Superior temporal gyrus (tissue), 1 donor: ENCODE results near the gene SEMA4D.
A peak's percentile ranks its signal among the peaks of the same experiment; 100 is the strongest.

ENCODE experiments used
- DNase-seq: peaks from one replicate; pipeline ENCODE4 v3.0.0-alpha.2; 2016; ENCODE audit errors: extremely low spot score

The SEMA4D gene

DNA sequence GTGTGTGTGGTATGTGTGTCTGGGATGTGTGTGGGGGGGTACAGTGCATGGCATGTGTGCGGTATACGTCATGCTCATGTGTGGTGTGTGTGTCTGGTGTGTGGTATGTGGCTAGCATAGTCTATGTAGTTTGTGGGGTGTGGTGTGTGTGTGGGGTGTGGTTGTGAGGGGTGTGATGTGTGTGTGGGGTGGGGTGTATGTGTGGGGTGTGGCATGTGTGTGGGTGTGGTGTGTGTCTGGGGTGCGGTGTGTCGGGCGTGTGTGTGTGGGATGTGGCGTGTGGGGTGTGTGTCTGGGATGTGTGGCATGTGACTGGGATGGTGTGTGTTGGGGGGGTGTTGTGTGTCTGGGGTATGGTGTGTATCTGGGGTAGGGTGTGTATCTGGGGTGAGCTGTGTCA, 127.3 kb downstream of the SEMA4D start:
- no peak for DNase-seq

DNA sequence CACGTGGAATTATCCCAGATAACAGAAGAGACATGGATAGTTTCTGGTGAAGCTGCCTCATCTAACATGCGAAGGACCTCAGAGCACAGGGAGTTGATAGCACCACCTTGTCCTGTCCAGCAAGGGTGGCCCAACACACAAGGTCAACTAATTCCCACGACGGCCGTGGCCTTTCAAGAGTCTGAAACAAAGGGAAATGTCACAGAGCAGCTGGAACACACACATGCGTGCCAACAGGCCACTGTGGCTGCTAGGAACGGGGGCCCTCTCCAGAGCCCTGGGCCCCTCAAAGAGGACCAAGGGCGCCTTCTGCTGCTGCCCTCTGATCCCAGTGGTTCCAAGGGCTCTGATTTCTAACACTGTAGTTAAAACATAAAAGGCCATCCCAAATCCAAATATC, 128.9 kb downstream of the SEMA4D start:
- no peak for DNase-seq

DNA sequence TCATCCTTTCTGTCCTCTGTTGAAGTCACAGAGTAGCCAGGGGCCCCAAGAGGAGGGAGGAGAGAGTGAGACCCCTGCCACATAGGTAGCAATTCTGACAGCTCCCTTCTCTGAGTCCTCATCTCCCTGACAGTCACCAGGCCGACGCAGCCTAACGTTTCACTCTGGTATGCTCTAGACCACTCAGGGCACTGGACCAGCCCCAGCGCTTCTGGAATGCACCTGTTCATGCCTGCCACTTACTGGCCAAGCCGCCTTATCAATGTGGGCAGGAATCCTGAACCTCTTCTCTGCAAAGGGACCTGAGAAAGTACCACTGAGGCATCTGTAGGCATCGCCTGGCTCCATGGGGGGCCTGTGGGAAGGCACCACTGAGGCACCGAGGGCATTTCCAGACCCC, 129.4 kb downstream of the SEMA4D start:
- no peak for DNase-seq

DNA sequence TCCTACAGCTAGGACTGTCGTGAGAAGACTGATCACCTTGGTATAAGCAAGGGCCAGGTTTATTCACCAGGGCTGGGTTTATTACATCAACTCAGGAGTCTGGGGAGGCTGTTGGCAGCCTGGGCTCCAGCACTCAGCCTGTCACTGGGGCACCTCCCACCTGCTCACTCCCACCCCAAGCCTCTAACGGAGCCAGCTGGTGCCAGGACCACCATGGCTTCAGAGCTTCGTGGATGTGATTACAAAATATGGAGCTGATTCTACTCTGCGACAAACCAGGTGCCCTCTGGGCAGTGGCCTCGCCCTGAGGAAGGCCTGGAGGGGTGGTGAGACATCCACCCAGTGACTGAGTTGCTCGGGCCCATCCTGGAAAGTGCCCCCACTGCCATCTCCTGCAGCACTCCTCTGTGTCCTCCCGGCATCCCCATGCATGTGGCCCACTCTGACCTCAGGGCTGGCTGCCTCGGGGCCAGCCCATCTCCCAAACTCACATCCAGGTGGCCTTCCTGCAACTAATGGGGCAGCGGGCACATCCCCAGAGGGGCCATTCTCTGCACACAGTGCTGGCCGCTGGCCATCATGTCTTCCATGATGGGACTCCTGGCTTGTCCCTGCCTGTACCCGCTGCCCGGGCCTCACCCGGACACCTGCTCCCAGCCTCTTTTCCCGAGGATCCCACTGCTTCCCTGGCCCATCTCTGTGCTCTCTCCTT, 130.0 kb downstream of the SEMA4D start:
- DNase-seq, result no peak

DNA sequence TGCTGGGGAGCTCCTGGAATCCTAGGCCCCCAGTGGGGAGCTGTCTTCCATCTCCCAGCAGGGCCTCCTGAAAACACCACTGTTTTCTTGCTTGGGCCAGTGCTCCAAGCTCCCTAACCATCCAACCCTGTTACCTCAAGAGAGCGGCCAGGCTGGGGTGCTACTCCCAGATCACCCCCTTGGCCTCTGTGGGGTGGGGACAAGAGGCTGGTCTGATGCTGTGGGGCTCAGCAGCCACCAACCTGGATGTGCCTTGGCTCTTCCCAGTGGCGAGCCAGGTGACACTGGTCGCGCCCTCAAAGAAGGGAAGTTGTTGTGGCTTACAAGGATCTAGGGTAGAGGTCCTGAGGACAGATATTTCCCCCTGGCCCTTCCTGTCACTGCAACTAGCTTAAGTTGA, 130.6 kb downstream of the SEMA4D start:
- no peak for DNase-seq

DNA sequence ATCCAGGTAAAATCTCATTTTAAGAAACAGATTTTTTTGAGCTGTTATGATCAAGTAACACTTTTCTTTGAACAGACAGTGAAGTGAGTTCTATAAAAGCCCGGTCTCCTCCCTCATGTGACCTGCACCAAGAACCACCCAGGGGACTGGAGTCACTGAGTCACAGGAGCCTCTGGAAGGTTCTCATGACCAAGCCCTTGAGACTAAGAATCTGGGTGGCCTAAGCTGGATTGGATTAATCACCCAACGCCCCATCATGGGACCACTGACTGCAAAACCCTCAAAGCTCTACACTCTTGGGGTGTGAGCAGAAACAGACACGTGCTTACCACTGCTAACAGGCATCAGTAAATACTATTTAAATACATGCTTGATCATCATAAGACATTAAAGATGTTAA, 131.2 kb downstream of the SEMA4D start:
- DNase-seq, result no peak

DNA sequence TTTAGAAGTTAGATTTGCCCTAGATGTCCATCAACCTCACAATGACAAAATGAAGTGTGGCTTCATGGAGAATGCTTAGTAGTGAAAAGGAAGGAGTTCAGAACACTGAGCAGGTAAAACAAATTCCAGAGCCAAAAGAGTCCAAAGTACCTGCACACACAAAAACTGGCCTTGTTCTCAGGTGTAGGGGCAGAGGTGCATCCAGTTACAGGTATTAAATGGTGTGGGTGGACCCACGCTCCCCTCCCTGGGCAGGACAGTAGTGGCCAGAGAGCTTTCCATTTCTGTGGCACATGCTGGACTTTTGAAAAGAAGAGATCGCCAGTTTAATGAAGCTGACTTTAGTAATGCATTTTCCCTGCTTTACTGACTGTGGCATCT, 132.4 kb downstream of the SEMA4D start:
- no peak for DNase-seq

DNA sequence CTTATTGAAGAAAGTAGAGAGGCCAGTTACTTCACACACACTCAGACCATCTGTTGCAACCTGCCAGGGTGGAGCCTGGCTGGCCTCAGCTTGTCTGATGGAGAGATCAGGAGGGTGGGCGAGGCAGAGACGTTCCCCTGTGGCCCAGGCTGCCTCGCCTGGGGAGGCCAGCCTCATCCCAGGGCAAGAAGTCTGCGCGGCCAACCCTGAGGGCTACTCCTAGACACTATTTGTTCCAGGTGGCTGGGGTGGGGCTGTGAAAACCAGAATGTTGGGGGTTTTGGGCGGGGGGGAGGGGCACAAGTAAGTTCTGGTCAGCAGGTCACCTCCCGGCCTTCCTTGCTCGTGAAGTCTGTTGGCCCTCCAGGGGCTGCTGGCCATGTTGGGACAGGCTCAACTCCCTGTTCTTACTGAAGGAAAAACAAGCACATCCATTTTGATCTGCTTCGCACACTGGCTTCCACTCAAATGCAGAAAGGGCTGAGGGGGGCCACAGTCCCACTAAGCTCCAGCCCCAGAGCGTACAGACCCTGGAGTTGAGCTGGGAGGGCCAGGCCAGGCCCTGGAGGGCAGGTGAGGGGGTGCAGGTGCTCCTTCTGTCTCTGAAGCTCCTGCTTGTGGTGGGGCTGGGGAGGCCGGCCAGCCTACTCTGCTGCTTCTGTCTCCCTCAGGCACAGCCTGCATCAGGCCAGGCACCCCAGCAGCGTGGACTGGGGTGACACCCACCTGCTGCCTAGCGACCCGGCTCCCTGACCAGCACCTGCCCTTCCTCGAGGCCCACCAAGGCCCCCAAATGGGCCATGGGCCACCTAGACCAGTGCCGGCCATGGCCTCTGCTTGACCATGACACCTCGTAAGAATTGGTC, 133.0 kb downstream of the SEMA4D start:
- no peak for DNase-seq

DNA sequence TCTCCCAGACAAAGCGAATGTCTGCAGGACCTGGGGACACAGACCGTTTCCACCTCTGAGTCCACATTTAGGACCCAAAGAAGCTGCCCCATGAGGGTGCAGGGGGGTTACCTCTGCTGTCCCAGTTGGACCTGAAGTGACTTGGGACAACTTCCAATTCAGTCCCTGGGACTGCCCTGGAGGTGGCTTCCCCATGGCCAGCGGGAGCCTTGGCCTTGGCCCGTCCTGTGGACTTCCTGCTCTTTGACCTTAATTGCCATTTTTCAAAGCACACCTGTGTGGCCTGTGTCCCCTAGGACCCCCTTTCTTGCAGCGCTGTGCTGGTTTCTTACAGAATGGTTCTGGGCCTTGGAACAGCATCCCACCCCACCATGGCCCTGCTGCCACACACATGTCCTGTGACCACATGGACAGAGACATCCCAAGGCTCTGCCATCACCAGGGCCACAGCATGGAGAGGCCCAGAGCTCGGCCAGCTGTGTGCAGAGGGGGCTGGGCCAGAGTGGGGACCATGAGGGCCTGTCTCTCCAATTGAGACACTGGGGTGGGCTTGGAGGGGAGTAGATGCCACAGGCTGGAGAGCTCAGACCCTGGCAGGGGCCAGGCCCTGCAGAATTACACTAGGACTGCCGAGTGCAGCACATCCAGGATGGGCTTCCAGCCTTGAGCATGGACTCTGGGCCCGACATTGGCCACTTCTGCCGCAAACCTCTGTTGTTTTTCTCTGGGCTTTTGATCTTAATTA, 133.8 kb downstream of the SEMA4D start:
- no peak for DNase-seq

DNA sequence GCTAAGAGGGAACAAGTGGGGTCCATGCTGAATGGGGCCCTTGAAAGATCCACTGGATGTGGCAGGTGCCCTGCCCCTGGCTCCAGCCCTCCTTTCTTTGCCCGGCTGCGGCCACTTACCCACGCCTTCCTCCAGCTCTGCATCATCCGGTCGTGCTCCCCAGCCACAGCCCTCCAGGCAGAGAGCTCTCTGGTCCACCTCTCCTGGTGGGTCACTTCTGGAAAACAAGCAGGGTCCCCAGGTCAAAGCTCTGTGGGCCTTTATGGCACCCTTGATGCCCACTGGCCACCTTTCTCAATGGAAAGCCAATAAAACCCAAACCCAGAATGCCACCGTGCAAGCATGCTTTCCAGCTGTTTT, 134.6 kb downstream of the SEMA4D start:
- no peak for DNase-seq

DNA sequence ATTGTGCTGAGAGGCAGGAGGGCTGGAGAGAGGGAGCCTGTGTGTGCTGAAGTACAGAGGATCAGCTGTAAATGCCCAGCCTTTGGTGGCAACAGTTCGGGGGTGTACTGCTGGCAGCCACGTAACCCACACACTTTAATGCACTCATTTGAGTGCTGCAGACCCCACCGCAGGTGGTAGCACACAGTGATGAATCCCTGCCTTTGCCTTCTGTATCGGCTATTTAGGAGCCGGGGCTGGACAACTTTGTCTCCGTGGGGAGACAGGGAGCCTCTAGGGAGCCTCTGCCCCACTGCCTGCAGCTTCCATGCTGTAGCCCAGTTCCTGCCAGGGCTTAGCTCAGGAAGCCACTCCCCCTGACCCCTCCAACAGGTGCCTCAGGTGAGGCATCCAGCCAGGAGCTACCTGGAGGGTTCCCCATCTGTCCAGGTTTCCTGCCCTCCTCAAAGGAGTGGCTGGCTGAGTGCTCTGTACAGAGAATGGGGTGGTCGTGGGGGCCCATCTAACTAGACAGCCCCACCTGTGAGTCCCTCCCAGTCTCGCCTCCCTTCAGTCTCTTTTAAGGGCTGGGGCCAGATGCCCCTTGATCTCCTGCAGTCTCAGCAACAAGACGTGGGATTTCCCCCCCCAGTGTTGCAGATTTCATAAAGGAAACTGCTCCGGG, 135.1 kb downstream of the SEMA4D start:
- no peak for DNase-seq

DNA sequence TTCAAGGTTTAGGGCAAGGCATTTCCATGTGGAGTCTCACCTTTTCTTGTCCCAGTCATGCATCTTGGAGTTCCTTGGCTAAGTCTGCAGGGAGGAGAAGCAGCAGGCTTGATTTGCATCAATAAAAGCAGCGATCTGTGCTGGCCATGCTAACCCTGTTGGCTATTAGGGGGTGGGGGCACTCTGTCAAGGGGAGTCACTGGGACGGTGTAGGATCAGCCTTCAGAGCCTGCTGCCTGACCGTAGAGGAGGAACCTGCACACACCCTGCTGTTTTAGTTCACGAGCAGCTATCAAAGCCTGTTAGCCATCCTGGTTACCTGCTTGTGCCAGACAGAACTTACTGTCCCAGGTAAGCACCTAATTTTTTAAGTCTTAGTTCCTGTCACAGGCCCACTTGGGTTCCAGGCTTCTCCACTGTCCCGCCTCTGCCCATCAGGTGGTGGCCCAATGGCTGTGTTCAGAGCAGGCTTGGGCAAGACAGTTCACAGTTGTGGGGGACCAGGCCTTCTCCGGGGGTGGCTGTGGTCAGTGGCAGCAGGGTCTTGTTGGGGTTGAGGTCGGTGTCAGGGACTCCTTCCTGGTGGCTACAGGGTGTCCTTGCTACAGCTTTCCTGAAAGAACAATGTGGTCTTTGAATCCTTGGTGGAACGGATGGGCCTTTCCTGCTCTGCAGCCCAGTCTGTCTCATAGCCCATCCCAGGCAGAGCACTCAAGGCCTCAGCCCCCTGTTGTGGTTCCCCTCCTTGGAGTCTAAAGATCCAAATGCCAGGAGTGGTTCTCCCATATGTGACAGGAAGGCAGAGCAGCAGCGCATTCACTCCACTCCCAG, 135.9 kb downstream of the SEMA4D start:
- no peak for DNase-seq

DNA sequence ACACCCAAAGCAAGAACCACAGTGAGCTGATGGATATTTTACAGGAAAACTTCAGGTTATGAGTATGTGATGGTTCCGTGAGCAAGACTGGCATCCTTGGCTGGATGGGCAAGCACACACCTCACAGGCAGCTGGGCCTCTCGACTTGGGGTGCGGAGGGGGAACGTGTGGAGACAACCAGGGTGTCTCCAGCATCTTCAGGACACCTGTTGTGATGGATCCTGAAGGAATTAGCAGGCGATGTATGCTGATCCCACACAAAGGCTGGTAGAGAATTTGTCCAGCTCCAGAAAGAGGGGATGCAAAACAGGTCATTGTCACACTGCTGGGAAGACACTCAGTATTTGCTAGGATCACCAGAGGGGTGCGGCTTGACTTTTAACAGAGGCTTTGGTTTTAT, 136.9 kb downstream of the SEMA4D start:
- no peak for DNase-seq

DNA sequence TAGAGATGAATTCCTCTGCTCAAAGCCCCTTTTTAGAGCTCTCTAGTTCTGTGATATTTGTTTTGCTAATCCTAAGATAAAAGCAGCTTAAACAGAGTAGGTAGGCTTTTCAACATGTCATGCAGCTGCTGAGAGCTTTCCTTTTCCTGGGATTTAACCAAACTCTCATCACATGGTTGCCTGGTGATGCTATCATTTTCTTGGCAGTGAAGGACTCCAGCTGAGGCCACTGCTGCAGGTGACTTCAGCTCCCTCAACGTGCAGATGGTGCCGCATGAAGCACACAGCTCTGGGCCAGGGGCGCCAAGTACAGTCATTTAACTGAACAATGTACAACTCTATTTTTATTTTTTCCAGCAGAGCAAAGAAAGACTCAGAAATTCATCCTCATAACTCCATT, 137.4 kb downstream of the SEMA4D start:
- DNase-seq, result peak; percentile 66

DNA sequence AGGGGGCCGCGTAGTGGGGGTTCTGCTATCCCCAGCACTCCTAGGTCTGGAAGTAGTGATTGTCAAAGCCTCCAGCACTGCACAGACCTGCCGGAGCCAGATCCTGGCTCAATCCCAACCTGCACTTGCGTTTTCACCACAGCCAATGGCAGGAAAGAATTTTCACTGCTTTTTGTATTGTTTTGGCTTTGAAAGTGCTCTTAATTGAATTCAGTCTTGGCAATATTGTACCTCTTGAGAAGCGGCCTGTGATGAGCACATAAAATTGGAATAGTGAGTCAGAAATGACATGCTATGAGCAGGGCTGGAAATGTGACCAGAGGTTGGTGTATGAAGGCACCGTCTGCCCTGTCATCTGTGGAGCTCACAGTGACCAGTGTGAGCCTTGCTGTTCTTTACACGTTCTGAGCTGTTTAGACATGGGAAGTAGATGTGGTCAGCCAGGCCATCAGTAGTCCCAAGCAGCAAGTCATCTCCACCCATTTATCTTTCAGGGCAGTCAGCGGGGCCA, 138.1 kb downstream of the SEMA4D start:
- peak; percentile 37 for DNase-seq

DNA sequence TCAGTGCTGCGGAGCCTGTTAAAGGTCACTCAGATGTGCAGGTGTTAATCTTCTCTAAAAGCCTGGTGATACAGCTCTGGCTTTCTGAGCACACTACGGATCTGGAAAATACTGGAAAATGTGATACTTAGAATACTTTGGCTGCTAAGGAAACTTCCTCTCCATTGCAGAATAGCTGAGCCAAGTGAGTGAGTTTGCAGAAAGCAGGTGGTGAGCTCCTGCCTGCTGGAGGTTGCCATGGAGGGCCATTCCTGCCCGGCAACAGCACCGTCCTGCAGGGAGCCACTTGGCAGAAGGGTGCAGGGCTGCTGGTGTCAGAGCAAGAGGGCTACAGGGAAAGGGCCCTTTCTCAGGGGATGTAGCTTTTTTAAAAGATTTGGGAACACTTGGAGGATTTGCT, 138.9 kb downstream of the SEMA4D start:
- DNase-seq, result peak; percentile 43

DNA sequence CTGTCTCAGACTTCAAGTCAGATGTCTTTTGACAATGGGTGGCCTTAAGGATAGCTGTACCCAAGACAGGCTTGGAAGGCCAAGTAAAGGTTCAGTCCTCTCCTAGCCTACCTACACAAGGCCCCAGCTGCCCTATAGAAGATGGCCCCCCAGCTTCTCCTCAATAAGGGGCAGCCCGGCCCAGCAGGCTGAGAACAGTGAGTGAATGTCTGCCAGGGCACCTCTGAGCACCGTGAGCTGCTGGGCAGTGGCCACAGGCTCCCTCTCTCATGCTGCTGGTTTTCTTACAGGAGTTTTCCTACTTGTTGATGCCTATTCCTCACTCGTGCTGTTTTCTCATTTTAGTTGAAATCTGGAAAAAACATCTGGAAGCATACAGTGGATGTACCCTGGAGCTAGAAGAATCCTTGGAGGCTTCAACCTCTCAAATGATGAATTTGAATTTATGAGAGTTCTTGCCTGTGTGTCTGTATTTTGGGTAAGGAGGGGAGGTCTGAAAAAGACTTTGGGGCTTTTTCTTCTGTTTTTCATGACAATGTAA, 139.5 kb downstream of the SEMA4D start:
- DNase-seq, result no peak

DNA sequence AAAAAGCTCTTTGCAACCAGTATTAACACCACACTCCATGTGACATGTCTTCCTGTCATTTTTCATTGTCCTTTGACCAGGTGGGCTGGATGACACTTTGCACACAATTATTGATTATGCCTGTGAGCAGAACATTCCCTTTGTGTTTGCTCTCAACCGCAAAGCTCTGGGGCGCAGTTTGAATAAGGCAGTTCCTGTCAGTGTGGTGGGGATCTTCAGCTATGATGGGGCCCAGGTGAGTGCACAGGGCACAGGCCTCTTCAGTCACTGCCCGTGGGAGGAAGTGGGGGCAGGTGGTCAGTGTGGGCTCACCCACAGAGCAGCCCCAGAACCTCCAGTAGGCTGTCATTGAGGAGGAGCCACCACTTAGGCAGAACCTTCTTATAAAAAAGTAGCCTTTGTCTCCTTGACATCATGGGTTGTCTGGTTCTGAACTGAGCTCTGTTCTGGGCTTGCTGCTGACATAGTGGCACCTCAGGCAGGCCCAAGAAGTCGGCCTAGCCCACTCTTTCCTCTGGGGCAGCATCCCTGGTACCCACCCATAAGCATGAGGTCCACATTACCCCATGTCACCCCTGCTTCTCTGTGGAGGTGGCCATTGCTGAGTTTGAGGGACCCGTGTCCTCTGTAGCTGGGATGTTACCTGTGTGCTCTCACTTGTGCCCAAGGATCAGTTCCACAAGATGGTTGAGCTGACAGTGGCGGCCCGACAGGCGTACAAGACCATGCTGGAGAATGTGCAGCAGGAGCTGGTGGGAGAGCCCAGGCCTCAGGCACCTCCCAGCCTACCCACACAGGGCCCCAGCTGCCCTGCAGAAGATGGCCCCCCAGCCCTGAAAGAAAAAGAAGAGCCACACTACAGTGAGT, 140.3 kb downstream of the SEMA4D start:
- DNase-seq, result no peak

DNA sequence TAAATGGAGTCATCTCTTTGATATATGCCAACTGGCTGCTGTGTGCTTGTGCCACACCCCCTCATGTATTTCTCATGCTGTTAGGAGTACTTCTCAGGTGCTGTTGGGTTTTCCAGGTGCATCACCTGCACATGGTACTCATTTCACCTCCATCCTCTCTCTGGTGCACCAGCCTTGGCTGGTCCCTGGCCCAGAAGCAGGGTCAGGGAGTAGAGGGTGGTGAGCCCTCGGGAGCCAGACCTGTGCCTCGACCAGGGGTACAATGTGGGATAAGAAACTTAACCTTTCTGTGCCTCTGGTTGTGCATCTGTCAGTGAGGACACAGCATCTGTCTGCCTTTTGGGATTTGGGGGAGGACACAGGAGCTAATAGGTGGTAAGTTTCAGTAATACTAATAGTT, 141.1 kb downstream of the SEMA4D start:
- no peak for DNase-seq

DNA sequence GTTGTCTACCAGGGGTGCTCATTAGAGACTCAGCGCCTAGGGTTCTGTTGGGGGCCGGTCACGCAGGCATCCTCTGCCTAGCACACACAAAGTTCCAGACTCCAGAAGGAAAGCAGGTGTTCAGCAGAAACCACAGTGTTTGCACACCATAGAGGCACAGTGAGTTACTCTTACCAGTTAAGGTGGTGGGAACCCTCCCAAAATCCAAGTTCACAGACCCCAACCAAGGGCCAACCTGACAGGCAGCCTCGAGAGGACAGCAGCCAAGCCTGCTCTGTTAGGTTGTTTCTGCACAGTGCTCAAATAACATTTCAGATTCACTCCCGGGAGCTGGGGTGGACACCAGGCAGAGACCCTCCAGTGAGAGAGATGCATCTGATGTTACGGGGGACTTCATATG, 143.4 kb downstream of the SEMA4D start:
- DNase-seq, result no peak
